Measurements from ENCODE around the gene HNRNPLL. TPM values are rescaled to one million over a fixed set of nuclear protein-coding genes. Genes with fewer than 3 reads are reported as not detected.
"Not testable (repeated sequence)": the region's sequence is repeated elsewhere in the genome, so short reads cannot be mapped to it uniquely, and the experiment has no call there.

Gene HNRNPLL
- polyA plus RNA-seq, 1 experiment = 26.6 TPM

DNA sequence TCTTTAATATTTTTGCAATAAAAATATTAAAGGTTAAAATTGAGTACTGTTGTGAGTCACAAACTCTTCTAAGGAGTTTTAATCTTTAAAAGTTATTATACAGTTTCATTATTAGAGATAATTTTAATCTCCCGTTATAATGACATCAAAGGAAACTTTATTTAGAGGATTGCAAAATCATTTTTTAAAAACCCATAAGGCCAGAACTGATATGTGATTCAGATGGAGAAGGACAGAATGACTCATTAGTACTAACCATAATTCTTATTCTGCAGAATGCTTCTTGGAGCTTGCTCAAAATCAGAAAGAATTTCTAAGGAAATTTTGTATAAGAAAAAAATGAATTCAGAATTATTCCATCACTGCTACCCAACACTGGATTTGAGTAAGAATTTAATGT is 12.5 kb upstream of the HNRNPLL start:
- TF ChIP-seq, protein P1, sequence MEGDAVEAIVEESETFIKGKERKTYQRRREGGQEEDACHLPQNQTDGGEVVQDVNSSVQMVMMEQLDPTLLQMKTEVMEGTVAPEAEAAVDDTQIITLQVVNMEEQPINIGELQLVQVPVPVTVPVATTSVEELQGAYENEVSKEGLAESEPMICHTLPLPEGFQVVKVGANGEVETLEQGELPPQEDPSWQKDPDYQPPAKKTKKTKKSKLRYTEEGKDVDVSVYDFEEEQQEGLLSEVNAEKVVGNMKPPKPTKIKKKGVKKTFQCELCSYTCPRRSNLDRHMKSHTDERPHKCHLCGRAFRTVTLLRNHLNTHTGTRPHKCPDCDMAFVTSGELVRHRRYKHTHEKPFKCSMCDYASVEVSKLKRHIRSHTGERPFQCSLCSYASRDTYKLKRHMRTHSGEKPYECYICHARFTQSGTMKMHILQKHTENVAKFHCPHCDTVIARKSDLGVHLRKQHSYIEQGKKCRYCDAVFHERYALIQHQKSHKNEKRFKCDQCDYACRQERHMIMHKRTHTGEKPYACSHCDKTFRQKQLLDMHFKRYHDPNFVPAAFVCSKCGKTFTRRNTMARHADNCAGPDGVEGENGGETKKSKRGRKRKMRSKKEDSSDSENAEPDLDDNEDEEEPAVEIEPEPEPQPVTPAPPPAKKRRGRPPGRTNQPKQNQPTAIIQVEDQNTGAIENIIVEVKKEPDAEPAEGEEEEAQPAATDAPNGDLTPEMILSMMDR (IDR thresholded peaks at IDR 0.05; ENCODE audit: insufficient read depth, low read depth, low read length) = no peak
- ChIA-PET POLR2A (interaction anchor here (0.6 kb wide), 1 partner anchor 370 kb away, joined by 4 read pairs; no protein-coding TSS in a partner anchor), CTCF (interaction anchor here (1.0 to 1.2 kb wide), 2 partner anchors 14 to 34 kb away, joined by 3 to 4 read pairs; no protein-coding TSS in a partner anchor)
- H3K27me3 ChIP-seq (ENCODE audit: control insufficient read depth, insufficient read depth, low read length) = no peaks in the 10 kb centered on the region
- DNase-seq (ENCODE audit: low read depth) = no peak
- no peaks in the 10 kb centered on the region for H3K36me3 ChIP-seq (ENCODE audit: control insufficient read depth, insufficient read depth, low read length)
- H3K4me3 ChIP-seq (ENCODE audit: low read depth, low read length) = no peak overlapping the region

DNA sequence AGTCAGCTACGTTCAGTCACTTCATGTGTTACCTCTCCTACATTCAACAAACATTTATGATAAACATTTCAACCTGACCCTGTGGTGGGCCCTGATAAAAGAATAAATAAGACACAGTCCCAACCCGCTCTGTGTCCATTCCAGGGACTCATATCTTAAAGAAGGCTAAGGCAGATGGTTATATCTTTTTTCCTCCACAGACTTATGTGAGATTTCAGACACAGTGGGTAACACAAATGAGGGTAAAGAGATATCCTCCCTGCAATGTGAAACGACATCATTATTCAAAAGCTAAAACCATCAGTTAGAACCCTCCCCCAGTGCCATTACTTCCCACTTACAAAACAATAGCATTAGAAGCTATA is 11.1 kb upstream of the HNRNPLL start:
- Histone ChIP-seq H3K36me3 (ENCODE audit: control insufficient read depth, insufficient read depth, low read length) (no peaks in the 10 kb centered on the region), H3K27me3 (ENCODE audit: control insufficient read depth, insufficient read depth, low read length) (no peaks in the 10 kb centered on the region), H3K4me3 (ENCODE audit: low read depth, low read length) (no peak overlapping the region)
- no peak for DNase-seq (ENCODE audit: low read depth)
- TF ChIP-seq, protein P1 (IDR thresholded peaks at IDR 0.05; ENCODE audit: insufficient read depth, low read depth, low read length) = no peak
- ChIA-PET POLR2A (no interaction called here), CTCF (interaction anchor here (1.5 to 3.5 kb wide), 2 partner anchors 10 to 13 kb away, joined by 4 to 18 read pairs; no protein-coding TSS in a partner anchor)

DNA sequence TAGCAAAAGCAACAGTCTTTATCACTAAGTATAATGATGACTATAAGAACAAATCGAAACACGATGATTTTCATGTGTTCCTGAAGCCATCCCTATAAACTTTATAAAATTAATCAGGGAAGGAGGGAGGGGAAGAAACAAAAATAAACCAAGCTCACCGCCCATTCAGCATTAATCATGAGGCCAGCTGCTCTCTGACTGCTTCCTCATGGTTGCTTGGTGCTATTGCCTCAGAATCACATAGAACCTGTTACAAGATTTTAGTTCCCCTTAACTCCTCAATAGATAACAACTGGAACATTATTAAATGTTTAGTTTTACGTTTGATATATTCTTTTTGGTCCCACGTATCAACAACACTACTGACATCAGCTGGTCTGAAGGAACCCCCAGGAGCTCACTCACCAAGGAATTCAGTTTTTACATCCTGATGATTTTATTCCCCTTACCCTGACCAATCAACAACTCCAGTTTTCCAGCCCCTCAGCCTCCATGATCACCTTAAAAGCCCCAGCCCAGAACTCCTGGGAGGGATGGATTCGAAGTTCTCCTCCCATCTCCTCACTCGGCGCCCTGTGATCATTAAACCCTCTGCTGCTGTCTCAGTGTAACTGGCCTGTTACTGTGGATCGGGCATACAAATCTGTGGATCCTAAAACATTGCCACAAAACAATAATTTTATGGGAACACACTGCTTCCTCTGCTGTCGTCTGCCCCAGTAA is 10.6 kb upstream of the HNRNPLL start:
- ChIA-PET CTCF (interaction anchor here (1.5 to 3.5 kb wide), 2 partner anchors 9 to 14 kb away, joined by 4 to 18 read pairs; no protein-coding TSS in a partner anchor), POLR2A (no interaction called here)
- Histone ChIP-seq H3K4me3 (ENCODE audit: low read depth, low read length) (no peak overlapping the region), H3K36me3 (ENCODE audit: control insufficient read depth, insufficient read depth, low read length) (no peaks in the 10 kb centered on the region), H3K27me3 (ENCODE audit: control insufficient read depth, insufficient read depth, low read length) (no peaks in the 10 kb centered on the region)
- DNase-seq (ENCODE audit: low read depth) = no peak
- TF ChIP-seq, protein P1 (IDR thresholded peaks at IDR 0.05; ENCODE audit: insufficient read depth, low read depth, low read length) = no peak

DNA sequence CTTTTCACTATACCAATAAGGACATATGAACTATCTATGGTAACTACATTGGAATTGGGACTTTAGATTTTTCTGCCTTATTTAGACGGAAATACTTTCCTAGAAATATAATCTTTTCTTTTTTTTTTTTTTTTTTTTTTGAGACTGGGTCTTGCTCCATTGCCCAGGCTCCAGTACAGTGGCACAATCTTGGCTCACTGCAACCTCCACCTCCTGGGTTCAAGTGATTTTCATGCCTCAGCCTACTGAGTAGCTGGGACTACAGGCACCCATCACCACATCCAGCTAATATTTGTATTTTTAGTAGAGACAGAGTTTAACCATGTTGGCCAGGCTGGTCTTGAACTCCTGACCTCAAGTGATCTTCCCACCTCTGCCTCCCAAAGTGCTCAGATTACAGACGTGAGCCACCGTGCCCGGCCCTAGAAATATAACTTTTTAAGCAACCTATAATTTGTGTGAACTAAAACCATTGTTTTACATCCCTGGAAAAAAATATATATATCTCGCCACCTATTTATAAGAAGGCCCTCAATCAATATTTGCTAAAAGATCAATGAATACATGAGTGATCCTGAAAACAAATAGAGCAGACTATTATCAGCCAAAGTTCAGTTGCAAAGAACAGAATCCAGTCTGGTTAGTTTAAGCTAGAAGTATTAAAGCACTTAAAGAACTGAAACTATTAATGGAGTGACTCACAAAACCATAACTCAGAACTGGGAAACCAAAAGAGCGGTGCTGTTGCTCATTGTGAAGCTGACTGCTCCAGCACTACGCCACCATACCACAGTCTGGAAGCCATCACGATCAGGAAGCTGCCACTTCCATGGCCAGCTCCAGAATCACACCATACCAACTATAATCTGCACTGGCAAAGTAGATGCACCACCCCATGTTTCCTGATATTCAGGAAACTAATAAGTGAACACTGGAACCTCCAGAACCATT is 8.4 kb upstream of the HNRNPLL start:
- no peaks in the 10 kb centered on the region for H3K36me3 ChIP-seq (ENCODE audit: control insufficient read depth, insufficient read depth, low read length)
- ChIA-PET POLR2A (interaction anchor here (0.5 to 1.2 kb wide), 2 partner anchors 47 to 140 kb away, joined by 4 to 26 read pairs; partner anchors contain the start of gene SRSF7), CTCF (interaction anchor here (1.8 to 3.5 kb wide), 2 partner anchors 7 to 133 kb away, joined by 4 to 18 read pairs; no protein-coding TSS in a partner anchor)
- TF ChIP-seq, protein P1 (IDR thresholded peaks at IDR 0.05; ENCODE audit: insufficient read depth, low read depth, low read length) = no peak
- H3K27me3 ChIP-seq (ENCODE audit: control insufficient read depth, insufficient read depth, low read length) = no peaks in the 10 kb centered on the region
- no peak overlapping the region for H3K4me3 ChIP-seq (ENCODE audit: low read depth, low read length)
- DNase-seq (ENCODE audit: low read depth) = no peak

DNA sequence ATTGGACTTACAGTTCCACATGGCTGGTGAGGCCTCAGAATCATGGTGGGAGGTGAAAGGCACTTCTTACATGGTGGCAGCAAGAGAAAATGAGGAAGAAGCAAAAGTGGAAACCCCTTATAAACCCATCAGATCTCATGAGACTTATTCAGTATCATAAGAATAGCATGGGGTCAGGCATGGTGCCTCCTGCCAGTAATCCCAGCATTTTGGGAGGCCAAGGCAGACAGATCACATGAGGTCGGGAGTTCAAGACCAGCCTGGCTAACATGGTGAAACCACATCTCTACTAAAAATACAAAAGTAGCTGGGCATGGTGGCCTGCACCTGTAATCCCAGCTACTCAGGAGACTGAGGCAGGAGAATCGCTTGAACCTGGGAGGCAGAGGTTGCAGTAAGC is 6.5 kb upstream of the HNRNPLL start:
- H3K36me3 ChIP-seq (ENCODE audit: control insufficient read depth, insufficient read depth, low read length); DNase-seq (ENCODE audit: low read depth); H3K4me3 ChIP-seq (ENCODE audit: low read depth, low read length); POLR2A ChIA-PET; H3K27me3 ChIP-seq (ENCODE audit: control insufficient read depth, insufficient read depth, low read length): not testable (repeated sequence)
- CTCF ChIA-PET = interaction anchor here (1.6 to 1.8 kb wide), 2 partner anchors 116 to 135 kb away, joined by 4 to 5 read pairs; no protein-coding TSS in a partner anchor

All from BJ (cell line).